ENCODE results near the gene ZNF341.
A peak's percentile ranks its signal among the peaks of the same experiment; 100 is the strongest.

ZNF341 gene

DNA sequence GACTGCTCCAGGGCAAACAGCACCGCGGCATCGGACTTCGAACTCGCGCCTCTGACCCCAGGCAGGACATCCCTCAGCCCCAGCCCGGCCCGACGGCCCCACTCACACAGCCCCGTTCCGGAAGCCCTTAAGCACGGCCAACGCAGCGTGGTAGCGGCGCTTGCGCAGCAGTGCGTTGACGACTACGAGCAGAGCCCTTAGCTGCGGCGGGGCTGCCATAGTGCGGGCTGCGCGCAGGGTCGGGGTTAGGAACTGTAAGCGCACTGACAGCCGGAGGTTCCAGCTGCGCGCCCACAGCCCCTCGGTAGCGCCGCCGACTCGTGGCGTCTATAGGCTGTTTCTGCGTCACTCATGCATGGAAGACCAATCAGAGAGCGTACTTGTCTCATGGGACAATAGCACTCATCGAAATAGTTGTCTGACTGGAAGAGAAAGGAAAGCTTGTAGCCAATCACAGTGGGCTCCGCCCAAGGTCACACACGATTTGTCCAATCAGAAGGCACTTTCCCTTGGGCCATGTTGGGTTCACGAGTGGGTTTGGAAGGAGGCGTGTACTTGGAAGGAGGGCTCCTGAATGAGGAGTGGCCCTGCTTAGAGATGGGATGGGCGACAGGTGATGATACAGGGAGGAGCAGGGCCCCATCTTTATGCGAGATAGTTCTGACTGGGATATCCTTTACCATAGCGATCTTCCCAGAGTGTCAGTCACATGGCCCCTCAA, 11.6 kb upstream of the ZNF341 start, which contains the start of gene PXMP4:
Gene PXMP4, minus strand, starts transcription at position 322 of the 721 bp plus-strand sequence. Its CDS starts 103 bp downstream, at position 219.
- Histone ChIP-seq H3K9ac (ENCODE audit: low read depth, low read length) (peak within 1 kb of the TSS; percentile 72), H3K4me2 (ENCODE audit: insufficient read depth, low read length) (peak within 1 kb of the TSS; percentile 83), H3K27ac (ENCODE audit: low read length) (peak within 1 kb of the TSS; percentile 70), H3K4me3 (ENCODE audit: low read depth in 1 of 2, low read length in 2 of 2) (peak within 1 kb of the TSS; percentile 47 to 67), H3K4me1 (ENCODE audit: insufficient read depth, low read length) (peaks cover 26% of the 10 kb centered on the region), H4K20me1 (ENCODE audit: insufficient read depth, low read length) (no peaks in the 10 kb centered on the region), H3K27me3 (ENCODE audit: insufficient read depth, low read length, poor library complexity) (no peaks in the 10 kb centered on the region), H3K79me2 (ENCODE audit: insufficient read depth, low read length) (peaks cover 18% of the 10 kb centered on the region), H3K36me3 (ENCODE audit: insufficient read depth, low read length) (no peaks in the 10 kb centered on the region; the same call in 1 of the 2 replicates), H2AFZ (ENCODE audit: low read depth, low read length) (peak within 1 kb of the TSS; percentile 92), H3K9me3 (ENCODE audit: insufficient read depth, low read length, severe bottlenecking) (no peaks in the 10 kb centered on the region)
- peak; percentile 98 for DNase-seq
- TF ChIP-seq EZH2 (IDR thresholded peaks at IDR 0.05; ENCODE audit: borderline replicate concordance, low read depth, low read length, severe bottlenecking) (no peak), CTCF (IDR thresholded peaks at IDR 0.05; ENCODE audit: borderline replicate concordance, extremely low read depth, low read length, poor library complexity, severe bottlenecking) (no peak)
- ATAC-seq (ENCODE audit: insufficient read depth, low read depth), result peak; percentile 96

- no peaks in the 10 kb centered on the region for H3K9me3 ChIP-seq (ENCODE audit: insufficient read depth, low read length, severe bottlenecking)
- no peaks in the 10 kb centered on the region for H4K20me1 ChIP-seq (ENCODE audit: insufficient read depth, low read length)
- no peak overlapping the region for H3K9ac ChIP-seq (ENCODE audit: low read depth, low read length)
- no peak overlapping the region for H3K27ac ChIP-seq (ENCODE audit: low read length)
- DNase-seq (no peak), ATAC-seq (ENCODE audit: insufficient read depth, low read depth) (no peak)
- H3K4me1 ChIP-seq (ENCODE audit: insufficient read depth, low read length), result peaks cover 26% of the 10 kb centered on the region
- H3K4me2 ChIP-seq (ENCODE audit: insufficient read depth, low read length), result no peak overlapping the region
- no peaks in the 10 kb centered on the region for H3K27me3 ChIP-seq (ENCODE audit: insufficient read depth, low read length, poor library complexity)
- no peak for TF ChIP-seq CTCF (IDR thresholded peaks at IDR 0.05; ENCODE audit: borderline replicate concordance, extremely low read depth, low read length, poor library complexity, severe bottlenecking)
- TF ChIP-seq EZH2 (IDR thresholded peaks at IDR 0.05; ENCODE audit: borderline replicate concordance, low read depth, low read length, severe bottlenecking), result no peak
- H2AFZ ChIP-seq (ENCODE audit: low read depth, low read length), result no peak overlapping the region
- no peaks in the 10 kb centered on the region; the same call in 1 of the 2 replicates for H3K36me3 ChIP-seq (ENCODE audit: insufficient read depth, low read length)
- peaks cover 14% of the 10 kb centered on the region for H3K79me2 ChIP-seq (ENCODE audit: insufficient read depth, low read length)
- H3K4me3 ChIP-seq (ENCODE audit: low read depth in 1 of 2, low read length in 2 of 2), result no peak overlapping the region
These were observed 10.2 kb upstream of the ZNF341 start for GRCh38 chr20:33721391-33722140.

DNA sequence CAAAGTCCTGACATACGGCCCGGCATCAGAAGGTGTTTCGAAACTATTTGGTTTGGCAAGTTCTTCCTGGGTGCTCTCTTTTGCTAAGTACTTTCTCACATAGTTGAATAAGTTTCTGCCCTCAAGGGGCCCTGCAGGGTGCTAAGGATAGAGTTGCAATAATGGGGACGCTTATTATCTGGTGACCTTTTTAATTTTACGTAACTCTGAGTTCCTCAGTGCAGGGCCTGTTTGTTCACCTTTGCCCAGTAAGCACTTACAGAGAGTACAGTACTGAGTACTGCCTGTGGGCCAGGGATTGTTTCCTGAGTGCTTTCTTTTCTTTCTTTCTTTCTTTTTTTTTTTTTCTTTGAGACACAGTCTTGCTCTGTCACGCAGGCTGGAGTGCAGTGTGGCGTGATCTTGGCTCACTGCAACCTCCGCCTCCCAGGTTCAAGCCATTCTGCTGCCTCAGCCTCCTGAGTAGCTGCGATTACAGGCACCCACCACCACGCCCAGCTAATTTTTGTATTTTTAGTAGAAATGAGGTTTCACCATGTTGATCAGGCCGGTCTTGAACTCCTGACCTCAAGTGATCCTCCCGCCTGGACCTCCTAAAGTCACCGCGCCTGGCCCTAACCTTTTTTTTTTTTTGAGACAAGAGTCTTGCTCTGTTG, 7.2 kb upstream of the ZNF341 start:
- Histone ChIP-seq H4K20me1 (ENCODE audit: insufficient read depth, low read length) (no peaks in the 10 kb centered on the region), H3K4me2 (ENCODE audit: insufficient read depth, low read length) (no peak overlapping the region), H3K4me1 (ENCODE audit: insufficient read depth, low read length) (peaks cover 14% of the 10 kb centered on the region), H3K27ac (ENCODE audit: low read length) (no peak overlapping the region), H3K27me3 (ENCODE audit: insufficient read depth, low read length, poor library complexity) (no peaks in the 10 kb centered on the region), H3K4me3 (ENCODE audit: low read depth in 1 of 2, low read length in 2 of 2) (no peak overlapping the region), H3K9ac (ENCODE audit: low read depth, low read length) (no peak overlapping the region), H3K79me2 (ENCODE audit: insufficient read depth, low read length) (peaks cover 4% of the 10 kb centered on the region), H3K36me3 (ENCODE audit: insufficient read depth, low read length) (no peaks in the 10 kb centered on the region; the same call in 1 of the 2 replicates), H2AFZ (ENCODE audit: low read depth, low read length) (no peak overlapping the region), H3K9me3 (ENCODE audit: insufficient read depth, low read length, severe bottlenecking) (no peaks in the 10 kb centered on the region)
- no peak for DNase-seq
- TF ChIP-seq CTCF (IDR thresholded peaks at IDR 0.05; ENCODE audit: borderline replicate concordance, extremely low read depth, low read length, poor library complexity, severe bottlenecking) (no peak), EZH2 (IDR thresholded peaks at IDR 0.05; ENCODE audit: borderline replicate concordance, low read depth, low read length, severe bottlenecking) (no peak)
- no peak for ATAC-seq (ENCODE audit: insufficient read depth, low read depth)

Measured in DND-41 (cell line).